NCI-H187 treated with DMSO at 0.1 percent for 48 hours (cell line): ENCODE results near the gene TCF19.

Experiments
- DNase-seq: peaks from one replicate; lab custom pipeline; 2025; lab: John Stamatoyannopoulos, UW

Gene TCF19

DNA sequence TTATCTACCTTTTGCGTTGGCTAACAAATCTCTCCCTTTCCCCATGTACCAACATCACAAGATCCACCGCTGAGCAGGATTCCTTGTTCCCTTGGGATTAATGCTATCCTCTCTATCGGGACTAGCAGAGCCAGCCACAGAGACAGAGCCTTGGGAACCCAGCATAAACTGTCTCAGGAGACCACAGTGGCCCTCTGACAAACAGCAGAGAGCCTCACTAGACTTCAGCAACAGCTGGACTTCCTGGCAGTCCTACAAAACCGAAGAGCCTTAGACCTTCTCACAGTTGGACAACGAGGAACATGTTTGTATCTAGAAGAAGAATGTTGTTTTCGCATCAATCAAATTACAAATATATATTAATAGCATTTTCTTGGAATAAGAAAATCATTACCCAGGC lies 51.7 kb downstream of the TCF19 start:
- no peak for DNase-seq

DNA sequence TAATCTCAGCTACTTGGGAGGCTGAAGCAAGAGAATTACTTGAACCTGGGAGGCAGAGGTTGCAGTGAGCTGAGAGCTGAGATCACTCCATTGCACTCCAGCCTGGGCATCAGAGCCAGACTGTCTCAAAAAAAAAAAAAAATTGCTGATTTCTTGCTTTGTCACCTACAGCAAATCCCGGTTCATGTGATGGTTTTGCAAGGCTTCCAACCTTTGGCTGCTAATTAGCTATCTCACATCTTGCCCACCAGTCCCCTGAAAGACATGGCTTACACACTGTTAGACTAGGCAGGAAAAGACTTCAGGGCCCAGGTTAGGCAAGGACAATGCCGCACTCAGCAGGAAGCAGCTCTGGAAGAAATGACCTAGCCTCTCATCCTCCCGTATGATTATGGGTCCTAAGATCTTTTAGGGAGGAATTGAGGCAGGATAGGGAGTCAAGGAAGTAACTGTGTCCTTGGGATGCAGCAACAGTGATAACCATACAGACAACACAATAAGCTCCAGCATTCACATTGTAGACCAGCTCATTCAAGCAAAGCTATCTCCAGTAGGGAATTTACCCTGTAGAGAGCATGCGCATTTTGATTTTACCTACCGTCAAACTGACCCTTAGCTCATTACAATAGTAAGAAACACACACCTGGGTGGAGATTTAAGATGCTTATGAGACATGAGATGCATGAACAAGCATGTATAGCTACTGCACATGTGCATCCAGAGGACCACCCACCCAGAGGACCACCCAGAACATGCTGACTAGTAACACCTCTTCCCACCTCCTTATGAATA lies 52.5 kb downstream of the TCF19 start:
- no peak for DNase-seq
